IPS DF 4.7 (cell line): Measurements from ENCODE around the gene FBXO17.
"Not testable (repeated sequence)": the region's sequence is repeated elsewhere in the genome, so short reads cannot be mapped to it uniquely, and the experiment has no call there.

Experiments used
- DNase-seq: peaks from one replicate; pipeline ENCODE4 v3.0.0-alpha.2; 2013; ENCODE audit warnings: low spot score; ENCODE audit errors: extremely low read depth

Gene FBXO17

DNA sequence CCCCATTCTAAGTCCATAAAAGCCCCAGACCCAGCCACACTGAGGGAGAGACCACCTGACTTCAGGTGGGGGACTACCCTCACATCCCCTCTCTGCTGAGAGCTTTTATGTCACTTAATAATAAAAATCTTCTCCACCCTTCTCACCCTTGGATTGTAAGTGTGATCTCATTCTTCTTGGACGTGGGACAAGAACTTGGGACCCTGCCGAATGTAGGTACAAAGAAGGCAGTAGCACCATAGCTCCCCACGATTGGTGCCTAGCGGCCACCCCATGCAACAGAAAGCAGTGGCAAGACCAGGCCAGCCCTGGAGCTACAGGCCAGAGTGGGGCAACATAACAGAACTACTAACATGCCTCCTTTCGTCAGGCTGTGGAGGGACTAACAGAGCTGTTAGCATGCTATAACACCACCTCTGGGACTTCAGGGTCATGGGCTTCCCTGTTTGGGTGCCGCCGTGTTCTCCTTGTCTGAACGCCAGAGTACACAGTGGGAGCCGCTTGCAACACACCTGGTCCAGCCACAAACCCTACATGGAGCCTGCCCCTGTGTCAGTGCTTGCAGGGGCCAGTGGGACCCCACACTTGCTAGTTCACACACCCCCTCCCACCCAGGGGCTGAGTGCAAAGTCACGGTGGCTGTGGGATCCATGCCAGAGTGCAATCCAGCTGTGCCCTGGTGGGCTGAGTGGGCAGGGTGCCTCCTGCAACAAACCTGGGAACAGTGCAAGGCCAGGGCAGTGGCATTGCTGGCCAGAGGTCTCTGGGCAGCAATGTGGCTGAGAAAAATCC, 5.2 kb upstream of the FBXO17 start:
- no peak for DNase-seq

DNA sequence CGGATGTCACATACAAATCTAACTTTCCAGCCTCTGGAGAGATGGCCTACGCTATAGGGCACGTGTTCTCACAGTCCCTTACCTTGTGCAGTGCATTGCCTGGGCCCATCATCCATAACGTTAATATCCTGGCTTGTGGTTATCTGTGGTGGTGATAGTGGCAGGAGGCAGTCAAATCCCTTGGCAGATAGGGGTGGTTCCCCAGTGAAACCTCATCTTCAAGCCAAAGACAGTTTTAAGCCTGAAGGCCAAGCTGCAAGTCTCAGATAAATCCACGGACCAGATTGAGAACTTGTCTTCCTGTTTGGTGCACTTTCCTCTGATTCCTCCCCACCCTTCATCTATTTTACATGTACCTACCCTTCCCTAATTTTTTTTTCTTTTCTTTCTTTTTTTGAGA, 4.3 kb upstream of the FBXO17 start:
- DNase-seq: no peak

DNA sequence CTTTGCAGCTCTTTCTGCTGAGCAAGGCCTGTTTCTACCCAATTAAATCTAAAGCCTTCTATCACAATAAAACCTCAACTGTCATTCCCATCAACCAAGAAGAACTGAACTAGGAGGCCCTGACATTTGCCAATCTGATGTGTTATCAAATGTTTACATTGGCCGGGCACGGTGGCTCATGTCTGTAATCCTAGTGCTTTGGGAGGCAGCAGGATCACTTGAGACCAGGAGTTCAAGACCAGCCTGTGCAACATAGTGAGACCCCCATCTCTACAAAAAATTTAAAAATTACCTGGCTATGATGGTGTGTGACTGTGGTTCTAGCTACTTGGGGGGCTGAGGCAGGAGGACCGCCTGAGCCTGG, 2.8 kb upstream of the FBXO17 start:
- DNase-seq: no peak

DNA sequence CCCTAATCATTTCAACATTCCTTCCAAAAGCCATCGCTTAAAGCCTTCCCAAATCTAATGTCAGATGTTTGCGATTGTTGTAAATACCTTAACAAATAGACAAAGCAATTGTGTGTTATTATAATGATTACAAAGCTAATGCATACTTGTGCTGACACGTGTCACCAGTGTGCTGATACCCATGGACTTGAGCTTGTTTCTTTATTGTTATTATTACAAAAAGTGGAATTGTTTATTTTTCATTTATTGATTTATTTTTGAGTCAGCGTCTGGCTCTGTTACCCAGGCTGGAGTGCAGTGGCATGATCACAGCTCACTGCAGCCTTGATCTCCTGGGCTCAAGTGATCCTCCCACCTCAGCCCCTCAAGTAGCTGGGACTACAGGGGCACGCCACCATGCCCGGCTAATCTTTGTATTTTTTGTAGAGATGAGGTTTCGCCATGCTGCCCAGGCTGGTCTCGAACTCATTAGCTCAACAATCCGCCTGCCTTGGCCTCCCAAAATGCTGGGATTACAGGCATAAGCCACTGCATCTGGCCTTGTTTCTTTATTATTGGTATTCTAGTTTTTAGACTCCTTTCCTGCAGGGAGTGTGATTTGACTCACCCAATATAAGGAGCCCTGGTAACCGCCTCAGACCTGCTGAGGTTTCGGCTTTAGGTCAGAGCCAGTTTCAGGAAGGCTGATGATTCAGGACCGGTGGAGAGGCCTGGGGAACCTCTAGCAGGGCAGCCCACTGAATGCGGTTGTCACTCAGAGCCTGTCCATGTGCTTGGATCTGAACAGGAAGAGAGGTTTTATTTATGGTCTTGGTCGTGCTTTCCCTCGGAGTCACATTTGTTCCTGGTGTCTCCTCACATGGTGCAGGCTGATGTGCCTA, 2.1 kb upstream of the FBXO17 start:
- DNase-seq: no peak

DNA sequence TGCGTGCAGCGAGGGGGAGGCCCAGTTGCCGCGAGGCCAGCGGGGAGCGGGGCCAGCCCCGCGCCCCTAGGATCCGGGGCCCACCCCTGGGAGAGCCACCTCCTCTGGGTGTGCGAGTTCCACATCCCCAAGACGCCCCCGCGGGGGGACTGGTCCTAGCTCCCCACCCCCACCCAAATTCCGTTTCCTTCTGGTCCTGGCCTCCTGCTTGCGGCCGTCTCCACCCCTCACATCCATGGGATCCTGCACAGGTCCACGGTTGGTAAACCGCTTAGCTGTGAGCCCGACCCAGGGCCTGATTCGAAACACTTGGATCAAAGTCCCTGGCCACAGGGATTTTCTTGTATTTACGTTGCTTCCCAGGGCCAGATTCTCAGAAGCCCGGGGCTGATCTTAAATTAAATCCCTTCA, 324 bp upstream of the FBXO17 start:
- DNase-seq: no peak

DNA sequence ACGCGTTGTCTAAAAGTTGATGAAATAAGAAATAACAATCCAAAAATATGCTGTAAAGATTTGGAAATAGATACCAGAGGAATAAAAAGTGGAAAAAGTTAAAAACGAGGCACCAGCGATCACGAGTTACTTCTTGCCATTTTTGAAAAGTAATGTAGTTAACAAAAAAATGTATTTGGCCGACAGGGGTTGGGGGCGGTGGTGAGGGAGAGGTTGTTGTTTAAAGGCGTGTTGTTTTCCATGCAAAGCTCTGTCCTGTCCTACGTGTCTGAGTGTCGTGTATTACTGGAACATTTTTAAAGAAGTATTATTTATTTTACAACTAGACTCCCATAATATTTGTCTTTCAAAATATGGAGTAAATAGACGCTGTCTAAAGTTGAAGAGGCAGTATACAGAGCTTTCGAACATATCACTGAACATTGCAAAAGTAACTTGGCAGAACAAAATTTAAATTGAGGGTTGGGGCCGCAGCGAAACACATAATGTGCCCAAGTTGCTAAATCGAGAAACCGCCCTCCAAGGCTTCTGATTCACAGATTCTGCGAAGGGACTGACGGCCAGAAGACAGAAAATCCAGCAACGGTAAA, 823 bp downstream of the FBXO17 start:
- DNase-seq: no peak

DNA sequence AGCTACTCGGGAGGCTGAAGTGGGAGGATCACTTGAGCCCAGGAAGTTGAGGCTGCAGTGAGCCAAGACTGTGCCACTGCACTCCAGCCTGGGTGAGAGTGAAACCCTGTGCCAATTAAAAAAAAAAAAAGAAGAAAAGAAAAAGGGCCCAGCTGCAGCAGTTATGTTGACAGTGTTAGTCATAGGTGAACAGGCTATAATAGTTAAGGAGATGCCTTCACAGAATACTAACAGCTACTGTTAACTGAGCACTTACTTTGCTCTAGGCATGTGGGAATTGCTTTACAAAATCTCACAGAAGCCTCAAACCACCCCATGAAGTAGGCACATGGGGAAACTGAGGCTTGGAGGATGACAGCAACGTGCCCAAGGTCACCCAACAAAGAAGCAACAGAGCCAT, 3.9 kb downstream of the FBXO17 start:
- no peak for DNase-seq

DNA sequence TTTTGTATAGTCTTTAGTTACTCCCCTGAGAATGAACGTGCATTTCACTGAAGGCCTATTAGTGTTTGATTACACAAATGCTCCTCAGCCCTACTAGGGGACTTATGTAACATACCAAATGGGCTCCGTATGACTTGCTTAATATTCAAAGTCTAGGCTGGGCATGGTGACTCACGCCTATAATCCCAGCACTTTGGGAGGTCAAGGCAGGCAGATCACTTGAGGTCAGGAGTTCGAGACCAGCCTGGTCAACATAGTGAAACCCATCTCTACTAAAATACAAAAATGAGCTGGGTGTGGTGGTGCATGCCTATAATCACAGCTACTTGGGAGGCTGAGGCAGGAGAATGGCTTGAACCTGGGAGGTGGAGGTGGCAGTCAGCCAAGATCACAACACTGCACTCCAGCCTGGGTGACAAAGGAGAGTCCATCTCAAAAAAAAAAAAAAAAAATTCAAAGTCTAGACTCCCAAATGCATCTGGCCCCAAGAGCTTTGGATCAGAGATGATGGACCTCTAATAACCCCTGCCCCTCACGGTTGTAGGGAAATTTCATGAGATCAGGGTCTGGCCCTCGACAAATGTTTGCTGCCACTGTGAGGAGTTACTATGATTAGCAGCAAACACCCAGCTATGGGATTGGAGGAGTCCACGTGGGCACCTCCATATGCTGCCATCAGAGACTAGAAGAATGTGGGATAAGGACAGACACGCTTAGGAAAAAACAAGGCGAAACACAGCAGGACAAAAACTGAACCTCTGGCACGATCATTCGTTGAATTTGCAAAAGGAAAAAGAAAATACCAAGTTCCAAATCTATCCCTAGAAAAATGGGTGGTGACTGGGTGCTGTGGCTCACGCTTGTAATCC, 4.6 kb downstream of the FBXO17 start:
- no peak for DNase-seq

DNA sequence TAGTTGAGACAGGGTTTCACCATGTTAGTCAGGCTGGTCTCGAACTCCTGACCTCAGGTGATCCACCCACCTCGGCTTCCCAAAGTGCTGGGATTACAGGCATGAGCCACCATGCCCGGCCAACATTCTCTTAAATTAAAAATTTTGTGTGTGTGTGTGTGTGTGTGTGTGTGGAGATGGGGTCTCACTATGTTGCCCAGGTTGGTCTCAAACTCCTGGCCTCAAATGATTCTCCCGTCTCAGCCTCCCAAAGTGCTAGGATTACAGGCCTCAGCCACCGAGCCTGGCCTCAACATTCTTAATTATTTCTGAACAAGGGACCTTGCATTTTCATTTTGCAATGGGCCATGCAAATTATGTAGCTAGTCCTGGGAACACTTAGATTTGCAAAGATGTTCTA, 9.4 kb downstream of the FBXO17 start:
- DNase-seq: not testable (repeated sequence)

DNA sequence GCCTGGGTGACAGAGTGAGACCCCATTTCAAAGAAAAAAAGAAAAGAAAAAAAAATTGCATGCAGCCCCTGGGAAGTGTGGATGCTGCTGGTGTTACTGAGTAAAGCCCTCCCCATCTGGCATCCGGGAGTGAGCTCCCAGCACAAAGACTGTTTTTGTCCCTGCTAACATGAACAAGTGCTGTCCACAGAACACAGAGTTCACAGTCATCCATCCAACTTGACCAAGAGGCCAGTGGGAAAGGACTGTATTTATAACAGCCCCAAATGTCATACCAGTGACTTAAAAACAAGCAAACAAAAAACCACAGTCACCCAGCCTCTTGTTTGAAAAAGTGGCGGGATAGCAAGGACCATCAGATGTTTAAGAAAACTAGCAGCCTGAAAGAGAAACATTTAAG, 10.8 kb downstream of the FBXO17 start:
- no peak for DNase-seq

DNA sequence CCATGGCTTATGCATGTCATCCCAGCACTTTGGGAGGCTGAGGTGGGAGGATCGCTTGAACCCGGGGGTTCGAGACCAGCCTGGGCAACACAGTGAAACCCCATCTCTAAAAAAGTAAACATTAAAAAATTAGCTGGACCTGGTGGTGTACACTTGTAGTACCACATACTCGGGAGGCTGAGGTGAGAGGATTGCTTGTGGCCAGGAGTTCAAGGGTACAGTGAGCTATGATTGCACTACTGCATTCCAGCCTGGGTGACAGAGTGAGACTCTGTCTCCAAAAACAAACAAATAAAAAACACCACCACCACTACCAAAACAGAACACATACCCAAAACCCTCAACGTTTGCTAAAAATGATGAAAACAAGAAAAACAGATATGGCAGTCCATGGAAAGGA, 15.9 kb downstream of the FBXO17 start:
- DNase-seq: no peak

DNA sequence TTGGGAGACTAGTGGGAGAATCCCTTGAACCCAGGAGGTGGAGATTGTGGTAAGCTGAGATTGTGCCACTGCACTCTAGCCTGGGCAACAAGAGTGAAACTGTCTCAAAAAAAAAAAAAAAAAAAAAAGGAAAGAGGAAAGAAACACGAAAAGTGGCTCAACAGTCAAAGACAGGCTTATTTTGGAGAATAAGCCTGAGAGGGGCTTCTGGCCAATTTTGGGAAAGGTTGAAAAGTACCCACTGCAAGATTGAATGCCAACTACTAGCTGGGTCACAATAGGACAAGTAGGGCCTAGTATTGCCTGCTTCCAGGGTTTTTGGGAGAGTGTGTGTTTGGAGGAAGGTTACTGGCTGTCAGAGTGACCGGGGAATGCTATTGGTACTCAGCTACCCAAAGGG, 17.2 kb downstream of the FBXO17 start:
- no peak for DNase-seq

DNA sequence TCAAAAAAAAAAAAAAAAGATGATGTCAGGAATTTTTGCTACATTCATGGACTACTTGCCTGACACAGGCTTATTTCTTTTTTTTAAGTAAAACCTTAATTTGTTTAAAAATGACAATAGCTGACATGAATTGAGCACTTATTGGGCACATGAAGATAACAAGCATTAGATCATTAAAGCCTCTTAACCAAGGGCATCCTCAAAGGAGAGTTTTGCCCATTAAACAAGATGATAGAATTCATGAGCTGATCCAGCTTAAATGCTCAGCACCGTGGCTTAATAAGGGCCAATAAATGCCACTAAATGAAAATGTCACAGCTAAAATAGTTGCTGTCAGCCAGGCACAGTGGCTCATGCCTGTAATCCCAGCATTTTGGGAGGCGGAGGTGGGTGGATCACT, 19.3 kb downstream of the FBXO17 start:
- DNase-seq: no peak

DNA sequence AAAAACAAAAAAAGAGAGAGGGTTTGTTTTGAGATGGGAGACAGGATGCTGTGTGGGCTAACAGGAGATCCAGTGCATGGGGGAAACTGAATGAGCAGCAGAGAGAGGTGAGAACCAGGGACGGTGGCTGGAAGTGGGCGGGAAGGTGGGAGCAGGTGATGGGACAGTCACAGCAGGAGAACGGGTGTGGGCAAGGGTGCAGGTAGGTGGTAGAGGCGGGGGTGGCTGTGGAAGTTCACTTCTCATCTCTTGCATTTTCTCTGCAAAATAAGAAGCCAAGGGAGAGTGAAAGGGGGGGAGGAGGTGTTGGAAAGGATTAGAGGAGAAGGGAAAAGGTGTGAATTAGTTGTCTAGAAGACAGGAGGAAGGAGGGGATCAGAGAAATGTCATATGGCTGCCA, 21.9 kb downstream of the FBXO17 start:
- DNase-seq: no peak

DNA sequence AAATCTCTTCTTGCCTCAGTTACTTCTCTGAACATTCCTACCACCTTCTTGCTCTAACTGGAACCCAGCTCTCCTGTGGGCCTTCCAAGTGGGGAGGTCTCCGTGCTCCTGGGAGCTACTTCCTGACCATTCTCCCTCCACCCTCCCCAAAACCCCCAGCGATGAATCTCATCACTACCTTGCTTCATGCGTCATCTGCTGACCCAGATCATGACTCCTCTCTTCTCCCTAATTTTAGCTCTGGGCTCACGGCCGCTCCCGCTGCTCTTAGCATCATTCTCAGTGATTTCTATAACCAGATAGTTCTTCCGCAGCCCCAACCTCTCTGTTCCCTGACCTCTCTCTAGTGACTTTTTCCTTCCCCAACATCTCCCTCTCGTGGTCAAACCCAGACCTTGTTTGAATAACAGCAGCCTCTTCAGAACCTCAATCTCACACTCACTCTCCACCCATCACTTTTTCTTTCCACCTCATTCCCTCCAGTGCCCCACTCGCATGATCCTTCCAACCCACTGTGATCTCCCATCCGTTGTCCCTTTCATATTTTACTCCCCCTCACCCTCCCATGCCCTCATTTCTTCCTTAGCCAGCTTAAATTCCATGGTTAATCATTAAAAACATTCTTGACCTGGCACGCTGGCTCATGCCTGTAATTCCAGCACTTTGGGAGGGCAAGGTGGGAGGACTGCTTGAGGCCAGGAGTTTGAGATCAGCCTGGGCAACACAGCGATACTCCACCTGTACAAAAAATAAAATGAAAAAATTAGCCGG, 23.0 kb downstream of the FBXO17 start:
- DNase-seq: no peak

DNA sequence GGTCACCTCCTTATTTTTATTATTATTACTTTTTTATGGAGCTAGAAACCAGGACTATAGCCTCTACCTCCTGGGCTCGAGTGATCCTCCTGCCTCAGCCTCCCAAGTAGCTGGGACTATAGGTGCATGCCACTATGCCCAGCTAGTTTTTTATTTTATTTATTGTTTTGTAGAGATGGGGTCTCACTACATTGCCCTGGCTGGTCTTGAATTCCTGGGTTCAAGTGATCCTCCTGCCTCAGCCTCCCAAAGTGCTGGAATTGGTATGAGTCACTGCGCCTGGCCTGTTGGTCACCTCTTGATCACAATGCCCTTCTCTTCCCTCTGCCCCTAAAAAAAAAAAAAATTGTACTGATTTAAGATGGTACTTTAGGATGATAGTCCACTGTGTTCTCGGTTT, 24.4 kb downstream of the FBXO17 start:
- DNase-seq: no peak

DNA sequence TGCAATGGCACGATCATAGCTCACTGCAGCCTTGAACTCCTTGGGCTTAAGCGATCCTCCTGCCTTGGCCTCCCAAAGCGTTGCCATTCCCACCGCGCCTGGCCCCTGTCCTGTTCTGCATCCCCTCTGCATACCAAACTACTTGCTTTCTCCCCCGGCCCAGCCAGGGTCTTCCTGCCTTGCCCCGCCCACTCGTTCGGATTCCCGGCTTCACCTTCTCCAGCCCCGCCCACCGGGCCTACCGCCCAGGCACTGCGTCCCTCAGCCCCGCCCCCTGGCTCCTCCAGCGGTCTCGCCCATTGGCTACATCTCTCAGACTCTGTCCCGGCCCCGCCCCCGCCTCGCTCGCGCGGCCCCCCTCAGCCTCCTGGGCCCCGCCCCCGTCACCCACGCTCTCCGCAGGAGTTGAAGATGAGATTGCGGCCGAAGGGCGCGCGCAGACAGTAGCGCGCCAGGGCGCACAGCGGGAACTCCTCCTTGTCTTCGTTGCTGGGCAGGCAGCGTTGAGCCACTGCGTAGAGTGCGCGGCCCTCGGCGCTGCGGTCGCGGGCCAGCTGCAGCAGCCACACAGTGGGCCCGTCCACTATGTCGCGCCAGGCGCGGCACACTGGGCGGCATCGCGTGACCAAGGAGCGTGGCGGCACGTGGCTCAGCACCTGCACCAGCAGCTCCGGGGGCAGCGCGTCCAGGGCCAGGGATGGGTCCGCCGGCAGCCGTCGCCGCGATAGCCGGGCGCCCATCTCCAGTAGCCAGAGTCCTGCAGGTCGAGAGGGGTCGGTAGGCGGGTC, 25.8 kb downstream of the FBXO17 start:
- peak; percentile 82 for DNase-seq

DNA sequence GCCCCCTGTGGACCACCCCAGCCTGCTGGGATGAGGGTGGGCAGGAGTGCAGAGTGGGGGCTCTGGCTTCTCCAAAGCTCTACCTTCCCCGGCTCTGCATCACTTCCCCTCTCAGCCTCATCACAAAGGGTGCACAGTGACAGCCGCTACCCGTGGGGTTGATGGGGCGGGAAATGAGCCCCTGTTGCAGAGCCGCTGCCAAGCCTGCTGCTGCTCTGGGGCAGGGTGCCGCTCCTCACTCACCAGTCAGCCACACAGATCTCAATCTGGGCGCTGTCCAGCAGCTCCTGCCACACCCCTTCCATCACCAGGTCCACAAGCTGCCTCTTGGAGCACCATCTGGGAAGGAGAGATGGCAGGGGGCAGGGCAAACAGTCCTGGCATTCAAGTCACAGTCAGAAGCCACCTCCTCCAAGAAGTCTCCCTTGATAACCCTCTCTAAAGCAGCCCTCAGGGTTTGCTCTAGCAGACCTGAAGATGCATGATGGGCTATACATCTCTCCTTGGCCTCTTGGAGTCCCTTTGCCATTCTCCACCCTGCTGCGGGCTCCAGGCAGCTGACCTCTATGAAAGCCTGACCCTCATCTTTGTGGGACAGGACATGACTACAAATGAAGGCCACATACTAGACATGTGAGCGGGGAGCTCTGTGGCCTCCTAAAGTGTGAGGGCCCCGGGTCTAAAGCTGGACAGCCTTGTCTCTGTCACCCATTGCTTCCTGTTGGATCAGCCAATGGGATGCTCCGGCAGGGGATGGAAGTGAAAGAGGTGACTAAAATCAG, 29.1 kb downstream of the FBXO17 start:
- DNase-seq: no peak

DNA sequence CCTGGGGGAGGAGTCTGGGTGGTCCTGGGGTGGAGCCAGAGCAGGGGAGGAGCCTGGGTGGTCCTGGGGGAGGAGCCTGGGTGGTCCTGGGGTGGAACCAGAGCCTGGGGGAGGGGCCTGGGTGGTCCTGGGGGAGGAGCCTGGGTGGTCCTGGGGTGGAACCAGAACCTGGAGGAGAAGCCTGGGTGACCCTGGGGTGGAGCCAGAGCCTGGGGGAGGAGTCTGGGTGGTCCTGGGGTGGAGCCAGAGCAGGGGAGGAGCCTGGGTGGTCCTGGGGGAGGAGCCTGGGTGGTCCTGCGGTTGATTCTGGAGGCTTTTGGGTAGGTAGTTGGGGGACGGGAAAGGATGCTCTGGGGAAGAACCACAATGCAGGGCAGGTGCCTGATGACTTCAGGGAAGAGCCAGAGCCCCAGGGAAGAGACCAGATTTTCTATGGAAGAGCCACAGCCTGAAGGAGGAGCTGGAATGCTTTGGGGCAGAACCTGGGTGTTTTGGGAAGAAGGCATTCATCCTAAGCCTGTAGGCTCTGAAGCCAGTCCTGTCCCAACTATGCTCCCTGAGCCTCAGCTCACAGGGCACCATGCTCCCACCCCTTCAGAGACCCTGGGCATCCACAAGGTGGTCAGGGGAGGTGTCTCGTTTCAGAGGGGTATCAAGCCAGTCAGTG, 29.8 kb downstream of the FBXO17 start:
- DNase-seq: no peak
